Effector memory CD4-positive, alpha-beta T cell (primary cell): Measurements from ENCODE around the gene SLC19A3.
"Not testable (repeated sequence)": the region's sequence is repeated elsewhere in the genome, so short reads cannot be mapped to it uniquely, and the experiment has no call there.

Experiments used
- DNase-seq, 3 donors: peaks; one replicate each; pipeline ENCODE4 v3.0.0-alpha.2; 2020
- H3K27ac ChIP-seq: 2 replicates; pipeline ENCODE4 v1.7.0; 2013; ENCODE audit warnings: mild to moderate bottlenecking, low read length, moderate library complexity; ENCODE audit not compliant: insufficient read depth, poor library complexity, severe bottlenecking
- H3K27me3 ChIP-seq: replicated peaks from 2 replicates; pipeline ENCODE4 v1.7.0; 2013; ENCODE audit warnings: mild to moderate bottlenecking, low read length; ENCODE audit not compliant: insufficient read depth, control insufficient read depth, poor library complexity, severe bottlenecking
- H3K36me3 ChIP-seq: 2 replicates; pipeline ENCODE4 v1.7.0; 2013; ENCODE audit warnings: mild to moderate bottlenecking, low read length, moderate library complexity; ENCODE audit not compliant: control insufficient read depth, insufficient read depth
- H3K4me1 ChIP-seq: 2 replicates; pipeline ENCODE4 v1.7.0; 2013; ENCODE audit warnings: low read length, mild to moderate bottlenecking; ENCODE audit not compliant: control insufficient read depth, insufficient read depth, poor library complexity, severe bottlenecking
- H3K4me3 ChIP-seq: 2 replicates; pipeline ENCODE4 v1.7.0; 2013; ENCODE audit warnings: low read length, low read depth, mild to moderate bottlenecking; ENCODE audit not compliant: insufficient read depth, poor library complexity, severe bottlenecking
- H3K9me3 ChIP-seq: 2 replicates; pipeline ENCODE4 v1.7.0; 2013; ENCODE audit warnings: mild to moderate bottlenecking, low read length, moderate library complexity; ENCODE audit not compliant: control insufficient read depth

The SLC19A3 gene

DNA sequence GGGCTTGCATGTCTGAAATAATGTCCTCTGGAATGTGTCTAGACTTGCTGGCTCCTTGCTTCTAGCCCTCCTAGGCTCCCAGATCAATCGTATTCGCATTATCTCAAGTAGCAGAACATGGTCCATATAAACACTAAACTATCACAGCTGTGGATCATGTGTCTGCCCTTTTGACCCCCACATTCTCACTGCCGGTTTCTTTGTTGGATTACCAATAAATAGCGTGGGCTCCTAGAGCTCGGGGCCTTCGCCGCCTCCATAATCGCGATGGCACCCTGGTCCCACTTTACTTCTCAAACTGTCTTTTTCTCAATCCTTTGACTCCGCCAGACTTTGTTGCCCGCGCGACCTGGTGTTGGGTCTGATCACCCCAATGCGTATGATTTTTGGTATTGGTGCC lies 21.5 kb upstream of the SLC19A3 start:
- Histone ChIP-seq H3K27ac (no peak overlapping the region), H3K4me3 (no peak overlapping the region), H3K9me3 (no peaks in the 10 kb centered on the region), H3K4me1 (no peaks in the 10 kb centered on the region), H3K27me3 (no peaks in the 10 kb centered on the region), H3K36me3 (no peaks in the 10 kb centered on the region)
- DNase-seq, result no peak

DNA sequence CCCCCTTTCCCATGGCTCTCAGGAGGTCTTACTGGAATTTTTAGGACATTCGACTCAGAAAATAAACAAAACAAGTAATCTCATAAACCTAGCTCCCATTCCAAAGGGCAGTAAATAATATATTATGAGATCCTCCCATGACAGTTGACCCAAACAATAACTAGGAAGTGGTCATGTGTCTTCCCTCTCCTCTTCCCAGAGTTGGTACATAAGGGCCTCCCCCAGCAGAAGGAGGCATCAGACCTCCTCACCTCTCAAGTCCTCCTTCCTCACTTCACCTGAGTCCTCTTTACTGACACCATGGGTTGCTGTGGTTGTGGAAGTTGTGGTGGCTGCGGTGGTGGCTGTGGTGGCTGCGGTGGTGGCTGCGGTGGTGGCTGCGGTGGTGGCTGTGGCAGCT lies 10.2 kb upstream of the SLC19A3 start, which contains the start of gene SCYGR7:
TSS of gene SCYGR7 (plus strand) at position 301 of the 400 bp plus-strand sequence. CDS start at position 301, 0 bp downstream.
- Histone ChIP-seq H3K27me3 (peaks cover 5% of the 10 kb centered on the region), H3K4me1 (no peaks in the 10 kb centered on the region), H3K4me3 (no peak within 1 kb of the TSS), H3K27ac (no peak within 1 kb of the TSS), H3K9me3 (no peaks in the 10 kb centered on the region), H3K36me3 (no peaks in the 10 kb centered on the region)
- no peak for DNase-seq

DNA sequence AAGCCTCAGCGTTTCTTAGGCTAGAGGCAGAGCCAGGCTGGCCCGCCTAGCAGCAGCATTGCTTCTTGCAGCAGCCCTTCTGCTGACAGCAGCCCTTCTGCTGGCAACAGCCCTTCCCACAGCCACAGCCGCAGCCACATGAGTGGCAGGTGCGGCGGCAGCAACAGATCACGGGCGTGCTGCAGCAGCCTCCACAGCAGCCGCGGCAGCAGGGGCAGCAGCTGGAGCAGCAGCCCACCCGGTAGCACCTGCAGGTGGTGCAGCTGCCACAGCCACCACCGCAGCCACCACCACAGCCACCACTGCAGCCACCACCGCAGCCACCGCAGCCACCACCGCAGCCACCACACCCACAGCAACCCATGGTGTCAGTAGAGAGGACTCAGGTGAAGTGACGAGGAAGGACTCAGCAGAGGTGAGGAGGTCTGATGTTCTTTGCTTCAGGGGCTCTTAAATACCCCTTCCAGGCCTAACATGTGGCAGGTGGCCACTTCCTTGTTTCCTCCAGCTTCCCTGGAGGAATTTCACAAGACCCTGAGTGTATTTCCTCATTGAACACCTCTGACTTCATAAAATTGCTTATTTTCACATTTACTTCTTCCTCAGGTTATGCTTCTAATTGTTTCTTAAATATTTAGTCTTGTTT lies 6.7 kb upstream of the SLC19A3 start, which contains the start of gene SCYGR6:
TSS of gene SCYGR6 (minus strand) at position 364 of the 646 bp plus-strand sequence. CDS start at position 364, 0 bp downstream.
- H3K36me3 ChIP-seq, result no peaks in the 10 kb centered on the region
- H3K27ac ChIP-seq, result no peak within 1 kb of the TSS
- H3K27me3 ChIP-seq, result no peaks in the 10 kb centered on the region
- no peaks in the 10 kb centered on the region for H3K9me3 ChIP-seq
- DNase-seq, result no peak
- H3K4me1 ChIP-seq, result no peaks in the 10 kb centered on the region
- H3K4me3 ChIP-seq, result no peak within 1 kb of the TSS

DNA sequence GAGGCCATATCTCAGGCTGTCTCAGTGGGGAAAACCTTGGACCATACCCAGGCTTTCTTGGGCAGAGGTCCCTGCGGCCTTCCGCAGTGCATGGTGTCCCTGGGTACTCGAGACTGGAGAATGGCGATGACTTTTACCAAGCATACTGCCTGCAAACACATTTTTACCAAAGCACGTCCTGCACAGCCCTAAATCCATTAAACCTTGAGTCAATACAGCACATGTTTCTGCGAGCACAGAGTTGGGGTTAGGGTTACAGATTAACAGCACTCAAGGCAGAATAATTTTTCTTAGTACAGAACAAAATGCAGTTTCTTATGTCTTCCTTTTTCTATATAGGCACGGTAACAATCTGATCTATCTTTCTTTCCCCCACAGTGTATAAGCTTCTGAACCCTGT lies 5.0 kb upstream of the SLC19A3 start:
- H3K4me1 ChIP-seq, H3K27me3 ChIP-seq, H3K4me3 ChIP-seq, H3K36me3 ChIP-seq, H3K9me3 ChIP-seq, DNase-seq, H3K27ac ChIP-seq: not testable (repeated sequence)

DNA sequence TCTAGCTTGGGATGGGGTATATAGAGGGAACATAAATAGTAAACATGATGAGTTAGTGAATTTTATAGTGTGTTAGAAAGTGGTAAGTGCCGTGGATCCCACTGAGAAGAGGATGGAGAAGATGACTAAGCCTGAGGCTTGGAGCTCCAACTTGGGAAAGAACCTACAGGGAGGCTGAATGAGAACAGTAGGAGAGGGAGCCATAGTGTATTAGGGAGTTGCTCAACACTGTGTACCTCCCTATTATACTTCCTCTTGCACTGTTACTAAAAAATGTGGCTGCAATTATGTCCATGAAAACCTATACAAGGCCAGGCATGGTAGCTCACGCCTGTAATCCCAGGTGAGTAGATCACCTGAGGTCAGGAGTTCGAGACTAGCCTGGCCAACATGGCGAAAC lies 2.9 kb upstream of the SLC19A3 start:
- Histone ChIP-seq H3K4me1 (peaks cover 4% of the 10 kb centered on the region), H3K9me3 (no peaks in the 10 kb centered on the region), H3K27me3 (no peaks in the 10 kb centered on the region), H3K4me3 (no peak overlapping the region), H3K36me3 (no peaks in the 10 kb centered on the region), H3K27ac (no peak overlapping the region)
- no peak for DNase-seq

DNA sequence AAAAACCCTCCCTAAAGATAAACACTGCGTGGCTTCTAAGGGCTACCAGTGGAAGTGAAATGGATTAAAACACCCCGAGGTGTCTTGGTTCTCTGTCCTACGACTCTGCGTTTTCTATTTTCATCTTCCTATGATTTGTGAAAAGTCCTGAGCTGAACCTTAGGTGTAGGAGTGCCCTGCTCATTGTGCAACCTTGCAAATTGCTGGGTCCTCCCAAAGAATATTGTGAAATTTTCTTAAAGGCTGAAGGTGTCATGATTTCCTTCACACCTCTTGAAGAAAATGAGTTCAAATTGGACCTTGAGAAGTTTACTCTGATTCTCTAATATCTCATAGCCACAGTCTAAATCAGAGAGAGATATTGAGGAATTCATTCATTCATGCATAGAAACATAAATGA lies 1.8 kb upstream of the SLC19A3 start:
- H3K36me3 ChIP-seq, result no peaks in the 10 kb centered on the region
- no peak overlapping the region for H3K27ac ChIP-seq
- no peak for DNase-seq
- no peaks in the 10 kb centered on the region for H3K9me3 ChIP-seq
- no peak overlapping the region for H3K4me3 ChIP-seq
- peaks cover 4% of the 10 kb centered on the region for H3K4me1 ChIP-seq
- no peaks in the 10 kb centered on the region for H3K27me3 ChIP-seq

DNA sequence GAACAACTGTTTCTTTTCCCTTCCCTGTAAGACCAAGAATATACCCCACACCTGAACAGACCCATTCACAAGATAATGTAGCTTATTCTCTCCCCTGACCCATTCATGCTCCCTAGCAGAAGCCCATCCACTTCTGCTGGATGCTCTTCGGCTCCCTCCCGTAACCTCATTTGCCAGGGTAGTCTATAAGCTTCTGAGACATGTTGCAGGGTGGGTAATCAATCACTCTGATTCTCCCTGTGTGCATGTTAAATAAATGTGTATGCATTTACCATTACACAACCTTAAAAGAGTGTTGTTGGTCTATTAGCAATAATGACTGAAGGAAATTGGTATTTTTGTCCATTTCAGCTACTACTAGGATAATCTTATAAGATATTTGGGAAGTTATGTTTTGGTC lies 1.3 kb downstream of the SLC19A3 start:
- Histone ChIP-seq H3K36me3 (no peaks in the 10 kb centered on the region), H3K9me3 (no peaks in the 10 kb centered on the region), H3K4me1 (peaks cover 4% of the 10 kb centered on the region), H3K27me3 (no peaks in the 10 kb centered on the region), H3K4me3 (no peak overlapping the region), H3K27ac (no peak overlapping the region)
- DNase-seq, result no peak

DNA sequence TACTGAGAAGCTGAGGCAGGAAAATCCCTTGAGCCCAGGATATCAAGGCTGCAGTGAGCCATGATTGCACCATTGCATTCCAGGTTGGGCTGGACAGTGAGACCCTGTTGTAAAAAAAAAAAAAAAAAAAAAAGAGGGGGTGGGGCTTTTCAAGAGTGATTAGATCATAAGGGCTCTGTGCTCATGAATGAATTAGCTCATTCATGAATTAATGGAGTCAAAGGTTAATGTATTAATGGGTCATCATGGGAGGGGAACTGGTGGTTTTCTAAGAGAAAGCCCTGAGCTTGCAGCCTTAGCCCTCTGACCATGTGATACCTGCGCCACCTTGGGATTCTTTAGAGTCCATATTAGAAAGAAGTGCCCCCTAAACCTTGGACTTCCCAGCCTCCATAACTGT lies 4.5 kb downstream of the SLC19A3 start:
- Histone ChIP-seq H3K27ac (no peak overlapping the region), H3K27me3 (no peaks in the 10 kb centered on the region), H3K9me3 (no peaks in the 10 kb centered on the region), H3K36me3 (no peaks in the 10 kb centered on the region), H3K4me1 (peaks cover 4% of the 10 kb centered on the region), H3K4me3 (no peak overlapping the region)
- DNase-seq, result no peak

DNA sequence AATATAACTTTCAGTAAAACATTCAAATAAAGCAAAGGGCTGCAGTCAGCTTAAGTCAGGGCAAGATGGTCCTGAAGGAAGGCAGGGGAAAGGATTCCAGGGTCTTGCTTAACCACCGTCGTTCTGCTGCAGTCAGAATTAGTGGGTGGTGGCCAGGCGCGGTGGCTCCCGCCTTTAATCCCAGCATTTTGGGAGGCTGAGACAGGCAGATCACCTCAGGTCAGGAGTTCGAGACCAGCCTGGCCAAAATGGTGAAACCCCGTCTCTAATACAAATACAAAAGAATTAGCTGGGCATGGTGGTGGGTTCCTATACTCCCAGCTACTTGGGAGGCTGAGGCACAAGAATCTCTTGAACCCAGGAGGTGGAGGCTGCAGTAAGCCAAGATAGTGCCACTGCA lies 6.8 kb downstream of the SLC19A3 start:
- H3K4me3 ChIP-seq, result no peak overlapping the region
- H3K9me3 ChIP-seq, result no peaks in the 10 kb centered on the region
- DNase-seq, result no peak
- no peaks in the 10 kb centered on the region for H3K27me3 ChIP-seq
- no peaks in the 10 kb centered on the region for H3K36me3 ChIP-seq
- no peak overlapping the region for H3K27ac ChIP-seq
- no peaks in the 10 kb centered on the region for H3K4me1 ChIP-seq

DNA sequence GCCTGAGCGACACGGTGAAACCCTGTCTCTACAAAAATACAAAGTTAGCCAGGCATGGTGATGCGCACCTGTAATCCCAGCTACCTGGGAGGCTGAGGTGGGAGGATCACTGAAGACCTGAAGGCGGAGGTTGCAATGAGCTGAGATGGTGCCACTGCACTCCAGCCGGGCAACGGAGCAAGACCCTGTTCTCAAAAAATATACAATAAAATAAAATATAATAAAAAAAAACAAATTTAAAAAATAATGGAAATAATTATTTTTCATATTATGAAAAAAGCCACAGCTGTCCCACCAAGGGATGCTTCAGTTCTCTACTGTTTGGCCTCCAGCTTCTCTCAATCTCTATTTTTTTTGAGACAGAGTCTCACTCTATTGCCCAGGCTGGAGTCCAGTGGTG lies 10.4 kb downstream of the SLC19A3 start:
- Histone ChIP-seq H3K27ac (no peak overlapping the region), H3K27me3 (no peaks in the 10 kb centered on the region), H3K9me3 (no peaks in the 10 kb centered on the region), H3K4me1 (no peaks in the 10 kb centered on the region), H3K36me3 (no peaks in the 10 kb centered on the region), H3K4me3 (no peak overlapping the region)
- DNase-seq, result no peak
